GM21825 (cell line): ENCODE results near the gene KCNQ1.

Source experiments
- ATAC-seq: cut with Tn5 transposase; IDR thresholded peaks from one replicate; pipeline ENCODE4 v1.9.1; 2021; ENCODE audit warnings: mild to moderate bottlenecking, moderate library complexity; ENCODE audit not compliant: unreplicated experiment

Gene KCNQ1

DNA sequence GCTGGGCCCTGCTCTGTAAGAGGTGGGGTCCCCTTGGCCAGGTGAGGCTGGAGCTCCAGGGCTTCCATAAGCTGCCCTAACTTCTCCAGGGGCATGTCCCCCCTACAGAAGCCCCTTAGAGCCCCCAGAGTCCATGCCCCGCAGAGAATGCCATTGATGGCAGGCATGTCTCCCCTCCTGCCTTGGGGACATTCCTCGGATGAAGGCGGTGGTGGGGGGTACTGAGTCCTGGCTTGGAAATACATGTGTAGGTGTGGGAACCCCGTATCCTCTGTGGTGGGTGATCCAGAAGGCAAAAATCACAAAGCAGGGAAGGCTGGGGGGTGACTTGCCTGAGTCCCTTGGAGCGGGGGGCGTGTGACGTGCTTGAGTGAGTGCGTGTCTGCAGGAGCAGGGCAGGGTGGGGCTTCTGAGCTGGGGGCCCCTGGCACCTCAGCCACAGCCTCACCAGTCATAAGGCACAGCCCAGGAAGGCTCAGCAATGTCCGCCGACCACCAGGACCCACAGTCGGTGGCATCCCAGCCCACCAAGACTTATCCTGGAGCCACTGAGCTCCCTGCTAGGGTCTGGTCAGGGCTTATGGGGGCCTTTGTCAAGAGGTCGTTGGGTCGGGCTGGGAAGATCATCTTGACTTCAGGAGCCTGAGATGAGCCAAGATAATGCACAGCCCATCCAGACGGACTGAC lies 324.7 kb downstream of the KCNQ1 start:
- no peak for ATAC-seq

DNA sequence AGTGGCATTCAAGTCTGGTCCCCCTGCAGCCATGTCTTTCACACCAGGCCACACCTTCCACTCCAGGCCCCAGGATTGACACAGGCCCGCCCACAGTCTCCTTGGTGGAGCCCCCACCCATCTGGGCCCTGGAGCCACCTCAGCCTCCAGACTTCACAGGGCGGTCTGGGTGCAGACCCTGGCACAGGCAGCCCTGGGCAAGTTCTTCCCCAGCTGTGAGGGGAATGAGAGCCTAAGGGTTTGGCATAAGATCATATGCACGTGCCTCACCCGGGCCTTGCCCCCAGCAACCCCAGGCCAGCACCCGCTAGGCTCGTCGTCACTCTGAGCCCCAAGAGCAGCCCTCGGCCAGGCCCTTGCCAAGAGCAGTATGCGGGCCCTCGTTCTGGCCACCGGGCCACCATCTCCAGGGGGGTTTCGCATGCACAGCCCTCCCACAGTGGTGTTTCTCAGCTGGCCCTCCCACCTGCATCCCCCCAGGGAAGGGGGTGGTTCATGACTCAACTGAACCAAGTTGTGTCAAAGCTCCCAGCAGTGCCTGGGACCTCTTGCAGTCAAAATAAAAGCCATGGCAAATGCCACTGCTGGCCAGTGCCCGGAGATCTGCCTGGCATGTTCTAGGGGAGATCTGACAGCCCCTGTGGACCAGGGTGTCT lies 325.4 kb downstream of the KCNQ1 start:
- ATAC-seq, result no peak

DNA sequence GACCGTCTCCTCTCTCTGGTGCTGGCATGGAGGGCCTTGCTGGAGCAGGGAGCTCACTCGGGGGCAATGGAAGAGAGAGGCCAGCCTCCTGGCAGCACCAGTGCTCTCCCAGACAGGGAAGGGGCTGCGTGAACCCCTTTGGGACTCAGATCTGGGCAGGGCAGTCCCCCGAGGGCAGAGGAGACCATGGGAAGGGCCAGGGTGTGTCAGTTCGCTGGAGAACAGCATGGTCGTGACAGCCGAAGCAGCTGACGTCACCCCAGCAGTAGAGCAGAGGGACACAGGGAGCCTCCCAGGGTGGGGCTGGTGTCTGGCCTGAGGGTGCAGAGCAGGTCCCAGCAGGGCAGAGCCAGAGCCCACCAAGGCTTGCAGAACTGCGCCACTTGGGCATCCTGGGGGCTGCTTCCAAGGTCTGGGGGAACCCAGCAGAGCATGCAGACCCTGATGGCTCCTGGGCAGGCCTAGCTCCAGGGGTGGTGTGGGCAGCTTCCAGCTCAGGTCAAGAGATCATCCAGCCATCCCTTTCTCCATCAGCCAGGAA lies 326.0 kb downstream of the KCNQ1 start:
- no peak for ATAC-seq

DNA sequence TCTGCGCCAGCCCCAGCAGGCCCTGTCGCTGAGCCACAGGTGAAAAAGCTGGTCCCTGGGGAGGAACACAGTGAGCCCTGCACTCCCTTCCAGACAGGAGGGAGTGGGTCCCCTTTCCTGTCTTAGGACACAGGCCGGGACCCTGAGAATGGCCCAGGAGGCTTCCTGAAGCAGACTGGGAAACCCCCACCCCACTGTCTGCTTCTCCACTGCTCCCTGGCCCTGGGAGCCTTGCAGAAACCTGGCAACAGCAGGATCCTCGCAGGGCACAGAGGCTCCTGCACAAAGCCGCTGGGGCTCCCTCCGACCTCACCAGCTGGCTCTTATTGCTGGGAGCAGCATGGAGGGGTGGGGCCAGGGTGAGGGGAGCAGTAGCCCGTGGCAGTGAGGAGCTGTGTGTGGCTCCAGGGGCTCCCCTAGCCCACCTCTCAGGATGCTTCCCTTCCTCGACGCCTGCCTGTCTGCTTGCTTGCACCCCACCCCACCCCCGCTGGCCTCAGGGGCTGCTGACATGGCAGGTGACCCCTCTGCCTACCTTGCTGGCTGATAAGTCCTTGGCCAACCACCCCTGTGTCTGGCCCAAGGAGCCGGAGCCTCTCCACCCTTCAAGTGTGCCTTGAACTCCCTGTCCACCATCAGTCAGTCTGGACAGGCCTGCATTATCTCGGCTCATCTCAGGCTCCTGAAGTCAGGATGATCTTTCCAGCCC lies 327.1 kb downstream of the KCNQ1 start:
- no peak for ATAC-seq

DNA sequence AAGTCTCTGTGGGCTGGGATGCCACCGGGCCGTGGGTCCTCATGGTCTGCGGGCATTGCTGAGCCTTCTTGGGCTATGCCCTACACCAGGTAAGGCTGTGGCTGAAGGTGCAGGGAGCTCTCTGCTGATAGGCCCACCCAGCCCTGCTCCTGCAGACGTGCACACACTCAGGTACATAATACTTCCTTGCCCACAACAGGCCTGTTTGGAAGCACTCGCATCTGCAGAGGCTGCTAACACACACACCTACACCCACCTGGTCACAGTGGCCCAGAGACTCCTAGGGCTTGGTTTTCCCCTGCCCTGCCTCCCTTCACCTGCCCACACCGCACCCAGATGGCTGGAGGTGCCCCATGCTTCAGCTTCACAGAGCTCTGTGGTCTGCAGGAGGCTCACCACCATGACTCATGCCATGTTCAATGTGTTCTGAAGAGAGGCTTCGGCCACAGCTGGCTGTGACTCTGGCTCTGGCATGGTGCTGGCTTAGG lies 327.8 kb downstream of the KCNQ1 start:
- ATAC-seq, result no peak

DNA sequence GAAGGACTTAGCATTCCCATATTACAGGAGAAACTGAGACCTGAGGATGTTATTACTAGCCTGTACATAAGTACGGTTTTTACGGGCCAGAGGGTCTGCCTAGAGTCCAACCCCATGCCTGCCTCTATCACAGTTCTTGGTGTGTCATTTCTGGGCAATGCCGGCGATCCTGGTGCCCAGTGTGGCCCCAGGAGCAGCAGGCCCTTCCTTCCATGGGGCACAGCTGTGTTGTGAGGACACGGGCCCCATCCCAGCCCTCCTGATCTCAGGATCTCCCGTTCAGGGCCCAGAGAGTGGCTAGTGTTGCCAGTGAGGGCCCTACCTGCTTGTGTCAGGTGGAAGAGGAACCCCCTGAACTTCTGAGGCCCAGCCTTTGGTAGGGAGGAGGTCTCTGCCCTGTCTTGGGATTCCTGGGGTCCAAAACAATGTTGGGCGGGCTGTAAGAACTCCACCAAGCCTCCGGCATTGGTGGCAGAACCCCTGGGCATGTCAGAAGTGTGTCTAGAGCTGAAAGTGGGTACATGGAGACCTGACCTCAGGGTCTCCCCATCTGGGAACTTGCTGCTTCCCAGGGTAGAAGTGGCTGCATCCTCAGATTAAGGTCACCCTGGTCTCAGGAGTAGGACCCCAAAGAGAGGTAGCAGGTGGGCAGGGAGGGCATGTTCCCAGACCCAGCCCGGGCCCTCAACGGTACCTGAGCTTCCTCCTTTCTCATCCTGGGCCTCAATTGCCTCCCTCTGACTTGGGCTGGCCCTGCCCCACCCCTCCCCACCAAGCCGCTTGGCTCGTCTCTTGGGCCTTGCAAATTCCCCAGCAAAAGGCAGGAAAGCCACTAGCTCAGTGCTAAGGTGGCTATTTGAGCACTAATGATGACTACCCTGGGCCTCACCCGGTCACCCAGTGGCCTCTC lies 329.6 kb downstream of the KCNQ1 start:
- ATAC-seq, result no peak

DNA sequence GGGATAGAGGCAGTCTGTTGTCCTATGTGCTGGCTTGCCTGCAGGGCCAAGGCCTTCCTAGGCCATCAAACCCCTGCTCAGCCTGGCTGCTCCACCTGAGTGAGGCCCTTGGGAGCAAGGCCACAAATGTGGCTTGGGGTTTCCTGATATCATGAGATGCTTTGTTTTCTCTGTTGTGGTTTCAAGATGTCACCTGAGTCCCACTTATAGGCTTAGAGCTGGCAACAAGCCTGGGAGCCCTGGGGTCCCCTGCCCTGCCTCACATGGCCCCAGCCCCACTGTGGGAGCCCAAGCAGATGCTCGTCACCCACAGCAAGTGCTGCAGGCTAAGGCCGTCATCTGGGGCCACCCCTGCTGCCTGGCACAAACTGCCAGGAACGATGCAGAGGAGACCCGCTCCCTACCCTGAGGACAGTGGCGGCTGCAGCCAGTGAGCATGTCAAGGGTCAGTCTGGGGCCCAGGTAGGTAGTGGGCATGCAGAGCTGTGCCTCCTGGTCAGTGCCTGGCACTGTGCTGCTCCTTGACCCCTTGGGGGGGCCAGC lies 330.3 kb downstream of the KCNQ1 start:
- ATAC-seq, result no peak

DNA sequence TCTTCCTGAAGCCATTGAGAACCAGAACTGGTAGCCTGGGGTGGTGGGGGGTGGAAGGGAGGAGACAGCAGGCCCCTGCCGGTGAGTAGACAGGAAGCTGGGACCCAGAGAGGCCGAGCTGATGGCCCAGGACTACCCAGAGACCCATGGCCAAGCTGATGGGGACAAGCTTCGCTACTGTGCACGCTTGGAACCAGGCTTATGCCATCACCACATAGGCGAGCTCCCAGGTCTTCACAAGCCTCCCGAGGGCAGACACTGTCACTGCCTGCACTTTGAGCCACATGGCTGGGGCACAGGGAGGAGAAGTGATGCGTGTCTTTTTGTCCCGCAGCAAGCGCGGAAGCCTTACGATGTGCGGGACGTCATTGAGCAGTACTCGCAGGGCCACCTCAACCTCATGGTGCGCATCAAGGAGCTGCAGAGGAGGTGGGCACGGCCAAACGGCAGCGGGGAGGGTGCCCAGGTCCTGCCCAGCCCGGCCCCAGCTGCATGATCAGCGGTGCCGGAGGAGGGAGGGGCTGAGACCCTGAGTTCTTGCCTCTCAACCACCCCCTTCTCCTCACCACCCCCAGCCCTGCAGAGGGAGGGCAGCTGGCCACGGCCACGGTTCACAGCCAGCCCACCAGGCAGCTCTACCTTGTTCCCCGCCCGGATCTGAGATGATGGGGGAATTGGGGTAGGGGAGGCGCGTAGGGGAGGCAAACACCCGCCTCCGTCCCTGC lies 331.0 kb downstream of the KCNQ1 start:
- ATAC-seq, result no peak

DNA sequence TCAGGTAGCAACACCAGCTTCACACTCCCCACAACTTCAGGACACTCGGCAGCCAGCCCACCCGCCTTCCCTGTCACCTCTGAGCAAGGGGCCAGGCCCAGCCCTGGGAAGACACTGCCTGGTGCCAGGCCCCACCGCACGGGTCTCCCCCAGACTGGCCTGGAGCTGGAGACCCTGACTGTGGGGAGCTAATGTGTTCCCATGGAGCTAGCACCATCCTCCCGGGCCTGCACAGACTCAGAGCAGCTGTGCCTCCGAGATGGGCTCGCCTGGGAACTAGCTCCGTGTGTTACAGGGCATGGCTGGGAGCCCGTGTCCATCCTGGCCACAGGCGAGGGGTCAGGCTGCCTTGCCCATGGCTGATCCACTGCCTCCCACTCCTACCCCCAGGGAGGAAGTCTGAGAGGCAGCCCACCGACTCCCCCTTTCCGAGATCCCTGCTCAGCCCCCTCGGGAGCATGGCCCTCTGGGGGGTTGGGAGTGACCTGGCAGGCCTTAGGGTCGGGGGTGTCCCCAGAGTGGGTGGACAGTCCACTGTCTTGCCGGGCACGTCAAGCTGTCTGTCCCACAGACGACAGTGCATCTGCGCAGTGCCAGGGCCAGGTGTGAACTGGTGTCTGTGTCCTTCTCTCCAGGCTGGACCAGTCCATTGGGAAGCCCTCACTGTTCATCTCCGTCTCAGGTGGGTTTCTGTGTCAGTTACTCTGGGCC lies 331.7 kb downstream of the KCNQ1 start:
- no peak for ATAC-seq

DNA sequence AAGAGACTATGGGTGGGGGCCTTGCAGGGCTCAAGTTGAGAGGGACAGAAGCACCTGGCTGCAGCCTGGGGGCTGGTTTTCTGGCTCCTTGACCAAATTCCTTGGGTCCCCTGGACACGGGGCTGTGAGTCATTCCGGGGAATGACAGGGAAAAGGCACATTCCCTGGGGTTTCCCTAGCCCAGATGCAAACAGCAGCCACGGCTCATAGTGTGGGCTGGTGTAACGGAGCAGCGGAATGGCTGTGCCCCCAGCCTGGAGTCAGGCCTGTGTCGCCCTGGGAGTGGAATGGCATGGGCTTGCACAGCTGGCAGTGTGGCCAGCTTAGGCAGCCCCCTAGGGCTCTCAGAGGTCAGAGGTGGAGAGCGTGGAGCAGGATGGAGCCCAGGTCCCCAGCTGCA lies 332.6 kb downstream of the KCNQ1 start:
- ATAC-seq, result no peak

DNA sequence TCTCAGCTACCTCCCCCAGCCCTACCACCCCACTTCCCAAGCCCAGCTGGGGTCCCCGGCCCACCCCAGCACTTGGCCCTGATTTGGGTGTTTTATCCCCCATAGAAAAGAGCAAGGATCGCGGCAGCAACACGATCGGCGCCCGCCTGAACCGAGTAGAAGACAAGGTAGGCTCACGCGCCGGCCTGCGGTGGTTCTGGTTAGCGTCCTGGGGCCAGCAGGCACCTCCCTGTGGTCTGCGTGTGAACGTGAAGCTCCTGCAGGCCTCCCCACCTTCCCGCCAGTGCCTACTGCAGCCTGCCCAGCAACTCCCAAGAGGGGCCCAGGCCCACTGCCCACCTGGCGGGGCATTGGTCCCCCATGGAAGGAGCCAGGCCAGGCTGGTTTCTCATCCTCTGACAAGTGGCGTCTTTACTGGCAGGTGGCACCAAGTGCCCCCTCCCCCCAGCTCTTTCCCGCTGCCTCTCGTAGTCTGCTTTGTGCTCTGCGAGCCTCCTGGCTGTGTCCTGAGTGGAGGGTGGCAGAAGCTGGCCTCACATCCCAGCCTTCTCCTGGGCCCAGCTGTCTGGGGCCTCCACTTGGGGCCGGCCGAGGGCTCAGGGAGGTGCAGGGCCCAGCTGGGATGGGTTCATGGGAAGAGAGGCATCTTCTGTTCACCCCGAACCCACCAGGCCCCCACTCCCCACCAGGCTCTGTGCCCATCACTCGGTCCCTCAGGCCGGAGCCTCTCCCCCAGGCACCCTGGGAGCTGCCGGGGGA lies 333.2 kb downstream of the KCNQ1 start:
- ATAC-seq, result no peak

DNA sequence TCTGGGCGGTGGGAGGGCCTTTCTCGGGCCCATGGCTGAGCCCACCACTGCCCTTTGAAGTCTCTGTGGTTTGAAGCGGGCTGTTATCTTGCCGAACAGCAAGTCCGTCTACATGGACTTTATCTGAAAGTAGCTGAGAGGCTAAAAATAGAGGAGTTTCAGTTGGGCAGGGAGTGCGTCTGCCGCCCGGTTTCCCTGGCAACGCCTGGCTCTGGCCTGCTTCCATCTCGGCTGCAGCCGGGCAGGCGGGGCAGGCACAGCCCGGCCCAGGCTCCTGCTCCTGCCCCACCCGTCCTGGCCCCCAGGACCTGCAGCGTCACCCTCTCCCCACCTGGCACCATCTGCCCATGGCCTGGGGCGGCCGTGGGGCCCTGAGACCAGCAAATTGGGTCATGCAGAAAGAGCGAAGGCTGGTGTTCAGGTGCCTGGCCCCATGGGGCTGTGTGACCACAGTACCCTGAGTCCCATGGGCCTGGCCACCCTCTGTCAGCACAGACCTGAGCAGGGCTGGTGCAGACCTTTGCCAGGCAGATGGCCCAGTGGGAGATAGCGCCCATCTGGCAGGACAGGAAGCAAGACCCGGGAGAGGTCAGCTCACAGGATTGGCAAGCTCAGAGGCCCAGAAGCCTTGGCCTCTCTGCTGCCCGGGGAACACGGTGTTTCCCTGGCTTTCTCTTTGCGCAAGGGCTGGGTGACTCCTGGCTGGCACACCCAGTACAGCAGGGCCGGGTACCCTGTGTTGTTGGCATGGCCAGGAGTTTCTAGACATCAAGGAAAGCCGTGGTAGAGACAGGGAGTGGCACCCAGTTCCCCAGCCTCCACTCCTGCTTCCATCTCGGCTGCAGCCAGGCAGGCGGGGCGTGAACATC lies 334.1 kb downstream of the KCNQ1 start:
- ATAC-seq, result no peak

DNA sequence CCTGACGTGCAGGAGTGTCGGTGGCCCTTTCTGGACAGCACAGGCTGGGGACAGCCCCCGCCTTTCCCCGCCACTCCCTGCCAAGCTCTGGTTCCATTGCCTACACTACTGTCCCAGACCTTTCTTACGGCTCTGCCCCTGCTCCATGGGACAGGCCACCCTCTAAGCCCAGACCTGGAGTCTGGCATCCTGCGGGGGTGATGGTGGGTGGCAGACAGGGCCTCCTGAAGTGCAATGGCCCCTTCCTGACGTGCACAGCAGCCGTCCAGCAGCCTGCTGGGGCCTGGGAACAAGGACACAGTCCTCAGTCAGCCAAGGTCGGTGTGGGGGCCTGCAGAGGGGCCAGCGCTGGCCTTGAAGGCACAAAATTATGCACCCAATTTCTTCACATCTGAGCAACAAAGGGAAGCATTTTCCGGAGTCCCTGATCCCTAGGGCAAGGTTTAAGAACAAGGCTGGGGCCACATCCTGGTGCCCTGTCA lies 334.7 kb downstream of the KCNQ1 start:
- no peak for ATAC-seq

DNA sequence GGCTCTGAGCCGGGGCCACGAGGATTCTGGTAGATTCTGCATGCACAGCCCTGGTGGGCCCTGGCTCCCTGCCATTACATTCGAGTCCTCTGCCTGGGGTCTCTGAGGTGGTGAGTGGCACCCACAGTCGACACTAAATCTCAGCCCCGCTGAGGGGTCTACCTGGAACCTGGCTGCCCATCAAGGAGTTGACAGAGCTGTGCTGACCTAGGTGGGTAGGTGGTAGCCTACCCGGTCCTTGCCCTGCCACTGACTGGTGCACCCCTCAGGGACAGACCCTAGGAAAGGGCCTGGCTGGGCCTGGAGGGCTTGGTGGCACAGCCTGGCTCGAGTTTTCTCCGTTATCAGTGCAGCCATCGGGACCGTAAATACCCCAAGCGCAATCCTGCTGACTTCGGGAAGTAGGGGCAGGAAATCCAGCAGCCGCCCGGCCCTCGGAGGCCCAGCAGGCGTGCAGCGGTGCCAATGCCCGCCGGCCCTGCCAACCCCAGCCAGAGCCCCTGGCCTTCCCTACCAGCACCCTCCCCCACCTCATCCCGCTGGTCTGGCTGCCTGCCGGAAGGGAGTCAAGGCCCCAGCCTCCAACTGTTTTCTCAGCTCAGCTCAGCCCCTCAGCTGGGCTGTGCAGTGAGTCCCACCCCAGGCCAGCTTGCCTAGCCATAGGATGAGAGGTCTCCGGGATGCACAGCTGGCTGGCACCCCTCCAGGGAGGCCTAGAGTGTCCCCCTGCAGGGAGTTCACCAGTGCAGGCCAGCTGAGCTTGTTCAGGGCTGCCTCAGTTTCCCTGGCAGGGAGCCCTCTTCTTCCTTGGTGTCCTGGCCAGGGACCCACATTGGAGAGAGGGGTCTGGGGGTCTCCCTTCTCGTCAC lies 335.4 kb downstream of the KCNQ1 start:
- no peak for ATAC-seq

DNA sequence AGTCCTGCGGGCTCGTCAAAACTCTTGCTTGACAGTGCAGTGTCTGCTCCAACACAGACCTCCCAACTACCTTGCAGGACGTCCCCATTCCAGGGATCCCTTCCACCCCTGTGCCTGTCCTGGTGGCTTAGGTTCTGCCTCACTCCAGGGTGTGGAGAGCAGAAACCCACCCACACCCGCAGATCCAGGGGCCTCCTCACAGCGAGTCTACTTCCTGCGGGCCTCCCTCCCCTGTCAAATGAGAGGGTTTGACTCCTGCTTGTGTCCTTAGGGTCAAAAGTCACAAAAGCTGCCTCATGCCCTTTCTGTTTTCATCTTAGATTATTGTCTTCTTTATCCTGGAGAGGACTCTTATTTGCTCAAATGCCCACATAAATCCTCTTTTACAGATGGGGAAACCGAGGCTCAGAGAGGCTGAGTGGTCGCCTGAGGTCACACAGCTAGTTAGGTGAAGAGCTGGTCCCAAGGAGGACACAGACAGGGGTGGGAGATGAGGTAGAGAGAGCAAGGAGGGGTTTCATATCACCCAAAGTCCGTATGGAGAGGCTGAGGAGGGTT lies 336.1 kb downstream of the KCNQ1 start:
- ATAC-seq, result no peak
